ENCODE measurements around the gene HEXIM2.

Gene HEXIM2

GRCh38 chr17:45160447-45161287 is 1.0 kb upstream of the HEXIM2 start:
- peaks cover 0 to 53% (median 36%) of the 10 kb centered on the region in 4 donors for H3K4me1 ChIP-seq
- H3K27me3 ChIP-seq: no peaks in the 10 kb centered on the region
- H3K9me3 ChIP-seq: no peaks in the 10 kb centered on the region
- DNase-seq: peak in 1 of 2 donors; percentile 82
- intact Hi-C loops (cut with DNase I; ENCODE audit: low total_unique reads): no loop called here
- no peaks in the 10 kb centered on the region for H3K36me3 ChIP-seq
- H3K27ac ChIP-seq: peak overlapping the region; percentile 99 to 100
- TF ChIP-seq, protein P1, sequence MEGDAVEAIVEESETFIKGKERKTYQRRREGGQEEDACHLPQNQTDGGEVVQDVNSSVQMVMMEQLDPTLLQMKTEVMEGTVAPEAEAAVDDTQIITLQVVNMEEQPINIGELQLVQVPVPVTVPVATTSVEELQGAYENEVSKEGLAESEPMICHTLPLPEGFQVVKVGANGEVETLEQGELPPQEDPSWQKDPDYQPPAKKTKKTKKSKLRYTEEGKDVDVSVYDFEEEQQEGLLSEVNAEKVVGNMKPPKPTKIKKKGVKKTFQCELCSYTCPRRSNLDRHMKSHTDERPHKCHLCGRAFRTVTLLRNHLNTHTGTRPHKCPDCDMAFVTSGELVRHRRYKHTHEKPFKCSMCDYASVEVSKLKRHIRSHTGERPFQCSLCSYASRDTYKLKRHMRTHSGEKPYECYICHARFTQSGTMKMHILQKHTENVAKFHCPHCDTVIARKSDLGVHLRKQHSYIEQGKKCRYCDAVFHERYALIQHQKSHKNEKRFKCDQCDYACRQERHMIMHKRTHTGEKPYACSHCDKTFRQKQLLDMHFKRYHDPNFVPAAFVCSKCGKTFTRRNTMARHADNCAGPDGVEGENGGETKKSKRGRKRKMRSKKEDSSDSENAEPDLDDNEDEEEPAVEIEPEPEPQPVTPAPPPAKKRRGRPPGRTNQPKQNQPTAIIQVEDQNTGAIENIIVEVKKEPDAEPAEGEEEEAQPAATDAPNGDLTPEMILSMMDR (IDR thresholded peaks at IDR 0.05): peak in 1 of 2 experiments; percentile 6
- peak overlapping the region; percentile 77 to 91 for H3K4me3 ChIP-seq

GRCh38 chr17:45162025-45162687 is 481 bp downstream of the HEXIM2 start:
- intact Hi-C loops (cut with DNase I; ENCODE audit: low total_unique reads): no loop called here
- no peaks in the 10 kb centered on the region for H3K27me3 ChIP-seq
- no peak for DNase-seq
- peak overlapping the region; percentile 14 to 30 for H3K4me3 ChIP-seq
- H3K9me3 ChIP-seq: no peaks in the 10 kb centered on the region
- peaks cover 0 to 39% (median 32%) of the 10 kb centered on the region in 4 donors for H3K4me1 ChIP-seq
- TF ChIP-seq, protein P1 (IDR thresholded peaks at IDR 0.05): no peak
- no peaks in the 10 kb centered on the region for H3K36me3 ChIP-seq
- H3K27ac ChIP-seq: peak overlapping the region; percentile 18 to 70

DNA sequence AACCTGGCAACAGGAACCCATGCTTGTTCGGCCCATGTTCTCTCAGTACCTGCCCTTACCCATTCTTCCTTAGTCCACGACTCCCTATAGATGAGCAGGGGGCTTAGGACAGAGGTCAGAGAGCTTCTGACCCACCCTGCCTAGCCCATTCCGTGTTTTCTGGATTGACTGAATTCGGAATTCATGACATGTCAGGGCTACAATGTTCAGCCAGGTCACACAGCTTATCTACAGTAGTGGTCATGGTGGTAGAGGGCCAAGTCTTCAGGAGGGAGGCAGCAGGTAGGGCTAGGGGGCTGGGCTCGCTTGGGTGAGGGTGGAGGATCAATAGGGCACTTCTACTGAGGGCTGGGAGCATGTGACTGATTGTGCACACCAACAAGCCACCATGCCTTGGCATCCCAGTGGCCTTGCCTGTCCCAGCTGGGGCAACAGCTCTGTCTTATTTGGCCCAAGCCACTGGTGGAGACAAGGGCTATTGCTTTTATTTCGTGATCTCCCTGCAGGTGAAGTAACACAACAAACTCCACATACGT is 3.1 kb downstream of the HEXIM2 start:
- no peak overlapping the region for H3K27ac ChIP-seq
- H3K4me1 ChIP-seq: peaks cover 0 to 12% (median 10%) of the 10 kb centered on the region in 4 donors
- no peaks in the 10 kb centered on the region for H3K9me3 ChIP-seq
- TF ChIP-seq, protein P1 (IDR thresholded peaks at IDR 0.05): no peak
- DNase-seq: no peak
- H3K4me3 ChIP-seq: no peak overlapping the region
- intact Hi-C loops (cut with DNase I; ENCODE audit: low total_unique reads): no loop called here
- H3K36me3 ChIP-seq: no peaks in the 10 kb centered on the region
- H3K27me3 ChIP-seq: no peaks in the 10 kb centered on the region

GRCh38 chr17:45168991-45169752 is 7.5 kb downstream of the HEXIM2 start:
- H3K4me1 ChIP-seq: peaks cover 0 to 40% (median 31%) of the 10 kb centered on the region in 4 donors
- H3K9me3 ChIP-seq: no peaks in the 10 kb centered on the region
- no peak overlapping the region for H3K4me3 ChIP-seq
- no peaks in the 10 kb centered on the region for H3K27me3 ChIP-seq
- TF ChIP-seq, protein P1 (IDR thresholded peaks at IDR 0.05): no peak
- DNase-seq: no peak
- H3K27ac ChIP-seq: no peak overlapping the region
- no peaks in the 10 kb centered on the region for H3K36me3 ChIP-seq
- intact Hi-C loops (cut with DNase I; ENCODE audit: low total_unique reads): no loop called here

- Histone ChIP-seq H3K27me3 (no peaks in the 10 kb centered on the region), H3K4me3 (peak overlapping the region in 1 of 2 donors; percentile 52), H3K9me3 (no peaks in the 10 kb centered on the region), H3K36me3 (no peaks in the 10 kb centered on the region), H3K4me1 (peaks cover 0 to 40% (median 31%) of the 10 kb centered on the region in 4 donors), H3K27ac (peak overlapping the region; percentile 88 to 96)
- intact Hi-C loops (cut with DNase I; ENCODE audit: low total_unique reads): no loop called here
- DNase-seq: no peak
- TF ChIP-seq, protein P1 (IDR thresholded peaks at IDR 0.05): no peak
Observed at GRCh38 chr17:45170280-45170930, 8.7 kb downstream of the HEXIM2 start.
